Gastrocnemius medialis (tissue), 4 donors: ENCODE results near the gene TRDMT1.

Experiments
- CTCF ChIP-seq, 5 experiments: fragments of 450-650 bp in 3 of 5; fragments of 200-600 bp in 2 of 5; sonication (generic) in 2 of 5; IDR thresholded peaks in 4 of 5; conservative IDR thresholded peaks in 1 of 5; 1 replicate in 4 of 5; 2 replicates in 1 of 5; pipeline ENCODE4 v1.5.1; 2016 to 2019; ENCODE audit warnings: antibody characterized with exemption in 5 of 5, mild to moderate bottlenecking in 3 of 5, moderate library complexity in 3 of 5
- POLR2A ChIP-seq, 2 donors: fragments of 450-650 bp; IDR thresholded peaks; one replicate each; pipeline ENCODE4 v1.6.1; 2017; ENCODE audit warnings: antibody characterized with exemption in 2 of 2, mild to moderate bottlenecking in 2 of 2, moderate library complexity in 2 of 2

GRCh38 chr10:17227367-17228090, 26.1 kb upstream of the TRDMT1 start:
- TF ChIP-seq CTCF (IDR thresholded peaks at IDR 0.05 in 4 of 5, conservative IDR thresholded peaks at IDR 0.05 in 1 of 5): peak in 3 of 5 experiments; percentile 16 to 47 (median 40)
- no peak for TF ChIP-seq POLR2A (IDR thresholded peaks at IDR 0.05)
